Mucosa of descending colon (tissue), 3 donors: Measurements from ENCODE around the gene LMF1. TPM values are rescaled to one million over a fixed set of nuclear protein-coding genes. Genes with fewer than 3 reads are reported as not detected.

Experiments
- ATAC-seq: fragments of 200-7000 bp; cut with Tn5 transposase; one replicate; pipeline ENCODE4 v1.9.1; 2020; ENCODE audit warnings: mild to moderate bottlenecking, moderate library complexity
- DNase-seq, 3 donors: peaks; one replicate each; pipeline ENCODE4 v3.0.0-alpha.2; 2020
- H3K36me3 ChIP-seq: fragments of 200-600 bp; one replicate; pipeline ENCODE4 v1.8.0; 2021; ENCODE audit warnings: low read depth, mild to moderate bottlenecking
- H3K4me1 ChIP-seq: fragments of 200-600 bp; one replicate; pipeline ENCODE4 v1.8.0; 2021; ENCODE audit warnings: low read depth, mild to moderate bottlenecking
- H3K4me3 ChIP-seq: fragments of 200-600 bp; one replicate; pipeline ENCODE4 v1.8.0; 2021; ENCODE audit warnings: mild to moderate bottlenecking
- H3K9me3 ChIP-seq: fragments of 200-600 bp; one replicate; pipeline ENCODE4 v1.8.0; 2021; ENCODE audit warnings: mild to moderate bottlenecking
- CTCF ChIP-seq: fragments of 200-600 bp; IDR thresholded peaks from one replicate; pipeline ENCODE4 v1.8.0; 2022; ENCODE audit warnings: antibody characterized with exemption, mild to moderate bottlenecking
- intact Hi-C, 2 donors: fragments of 100-400 bp; cut with DNase I in 1 of 2; cut with micrococcal nuclease in 1 of 2; formaldehyde crosslinking; loops; one replicate each; pipeline versions ENCODE4 v1.11.0 to v1.11.1; 2022; cut with DNase I, micrococcal nuclease
- long read RNA-seq, 2 donors: library from polyadenylated mRNA; unstranded; transcript quantifications; one replicate each; pipeline ENCODE4 v2.0.0, GENCODE V29; 2019 to 2021
- total RNA-seq, 3 donors: library from RNA; stranded (reverse); fragmentation: NEBNext Ultra II Directional in 2 of 3; extraction: Animal tissue kit (Norgen Biotek cat#: 25700) in 2 of 3; gene quantifications; one replicate each; pipeline versions ENCODE4 v1.2.1 to v1.2.4, GENCODE V29; 2021 to 2023
- donor health status: DM: no; HTN: no; CAD: no; lungs with moderate emphysema.
- donor health status: DM: no; HTN: no; CAD: no.
- donor health status: DM: no; HTN: yes; CAD: no.

LMF1 gene
- 10 to 100 TPM; 16.4 to 26.5 (median 25.1) TPM for total RNA-seq
- long read RNA-seq, donor 1, partial matches to known transcripts: 0 of 6 reads
- long read RNA-seq, donor 1, other reads (novel, unspliced or antisense): 4 of 6 reads
- long read RNA-seq, donor 2, partial matches to known transcripts: 1 of 3 reads
- long read RNA-seq, donor 2, other reads (novel, unspliced or antisense): 2 of 3 reads

- H3K4me3 ChIP-seq: peak within 1 kb of the TSS; percentile 71
- no peaks in the 10 kb centered on the region for H3K9me3 ChIP-seq
- H3K36me3 ChIP-seq: no peaks in the 10 kb centered on the region
- intact Hi-C loops: no loop called here
- peaks cover 14% of the 10 kb centered on the region for H3K4me1 ChIP-seq
- DNase-seq (peak; percentile 95 to 99 (median 96)), ATAC-seq (peak; percentile 97)
- no peak for TF ChIP-seq CTCF
Measured at GRCh38 chr16:970766-971581, at the start of gene LMF1. Gene LMF1 (minus strand): TSS chr16:970984. CDS start chr16:970980, 4 bp downstream.

GRCh38 chr16:1020091-1020399 is 49.3 kb upstream of the LMF1 start:
- Histone ChIP-seq H3K4me1 (no peaks in the 10 kb centered on the region), H3K4me3 (no peak overlapping the region), H3K9me3 (no peaks in the 10 kb centered on the region), H3K36me3 (no peaks in the 10 kb centered on the region)
- ATAC-seq: no peak
- TF ChIP-seq CTCF: no peak
- DNase-seq: no peak
- intact Hi-C loops: no loop called here

- Histone ChIP-seq H3K9me3 (no peaks in the 10 kb centered on the region), H3K4me1 (no peaks in the 10 kb centered on the region), H3K36me3 (no peaks in the 10 kb centered on the region), H3K4me3 (no peak overlapping the region)
- TF ChIP-seq CTCF: no peak
- DNase-seq (no peak), ATAC-seq (peak; percentile 40)
- intact Hi-C loops: no loop called here
Measured at GRCh38 chr16:1019231-1020090, 48.7 kb upstream of the LMF1 start.

GRCh38 chr16:1018447-1019198 is 47.8 kb upstream of the LMF1 start:
- intact Hi-C loops: no loop called here
- Histone ChIP-seq H3K36me3 (no peaks in the 10 kb centered on the region), H3K4me3 (no peak overlapping the region), H3K9me3 (no peaks in the 10 kb centered on the region), H3K4me1 (no peaks in the 10 kb centered on the region)
- no peak for ATAC-seq
- DNase-seq: no peak
- no peak for TF ChIP-seq CTCF

GRCh38 chr16:1014771-1015495 is 44.1 kb upstream of the LMF1 start:
- no peak for TF ChIP-seq CTCF
- no peak for DNase-seq

More at GRCh38 chr16:1014771-1015495, 44.1 kb upstream of the LMF1 start:
- Histone ChIP-seq H3K9me3 (no peaks in the 10 kb centered on the region), H3K4me3 (no peak overlapping the region), H3K4me1 (no peaks in the 10 kb centered on the region), H3K36me3 (no peaks in the 10 kb centered on the region)
- intact Hi-C loops: no loop called here
- ATAC-seq: no peak
